Measurements from ENCODE around the gene BMP8A.

BMP8A gene

DNA sequence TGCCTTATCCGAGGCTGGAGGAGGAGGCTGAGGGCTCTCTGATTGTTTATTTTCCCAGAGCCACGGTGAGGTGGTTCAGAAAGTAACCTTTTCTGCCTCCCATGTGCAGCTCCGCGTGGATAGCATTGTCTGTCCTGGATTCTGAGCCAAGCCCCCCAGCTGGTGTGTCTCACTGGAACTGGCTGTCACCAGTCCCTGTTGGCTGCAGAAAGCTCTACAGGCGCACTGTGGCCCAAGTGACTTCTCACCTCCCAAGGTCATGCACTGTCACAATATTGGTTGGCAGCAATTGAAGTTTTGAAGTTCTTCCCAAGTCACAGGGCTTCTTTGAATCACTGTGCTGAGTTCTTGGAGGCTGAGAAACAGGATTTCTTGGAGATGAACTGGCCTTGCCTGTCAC is 8.2 kb downstream of the BMP8A start:
- TF ChIP-seq SIN3A (IDR thresholded peaks at IDR 0.05; ENCODE audit: borderline replicate concordance, insufficient read depth, low read length): no peak
- TF ChIP-seq, protein P1, sequence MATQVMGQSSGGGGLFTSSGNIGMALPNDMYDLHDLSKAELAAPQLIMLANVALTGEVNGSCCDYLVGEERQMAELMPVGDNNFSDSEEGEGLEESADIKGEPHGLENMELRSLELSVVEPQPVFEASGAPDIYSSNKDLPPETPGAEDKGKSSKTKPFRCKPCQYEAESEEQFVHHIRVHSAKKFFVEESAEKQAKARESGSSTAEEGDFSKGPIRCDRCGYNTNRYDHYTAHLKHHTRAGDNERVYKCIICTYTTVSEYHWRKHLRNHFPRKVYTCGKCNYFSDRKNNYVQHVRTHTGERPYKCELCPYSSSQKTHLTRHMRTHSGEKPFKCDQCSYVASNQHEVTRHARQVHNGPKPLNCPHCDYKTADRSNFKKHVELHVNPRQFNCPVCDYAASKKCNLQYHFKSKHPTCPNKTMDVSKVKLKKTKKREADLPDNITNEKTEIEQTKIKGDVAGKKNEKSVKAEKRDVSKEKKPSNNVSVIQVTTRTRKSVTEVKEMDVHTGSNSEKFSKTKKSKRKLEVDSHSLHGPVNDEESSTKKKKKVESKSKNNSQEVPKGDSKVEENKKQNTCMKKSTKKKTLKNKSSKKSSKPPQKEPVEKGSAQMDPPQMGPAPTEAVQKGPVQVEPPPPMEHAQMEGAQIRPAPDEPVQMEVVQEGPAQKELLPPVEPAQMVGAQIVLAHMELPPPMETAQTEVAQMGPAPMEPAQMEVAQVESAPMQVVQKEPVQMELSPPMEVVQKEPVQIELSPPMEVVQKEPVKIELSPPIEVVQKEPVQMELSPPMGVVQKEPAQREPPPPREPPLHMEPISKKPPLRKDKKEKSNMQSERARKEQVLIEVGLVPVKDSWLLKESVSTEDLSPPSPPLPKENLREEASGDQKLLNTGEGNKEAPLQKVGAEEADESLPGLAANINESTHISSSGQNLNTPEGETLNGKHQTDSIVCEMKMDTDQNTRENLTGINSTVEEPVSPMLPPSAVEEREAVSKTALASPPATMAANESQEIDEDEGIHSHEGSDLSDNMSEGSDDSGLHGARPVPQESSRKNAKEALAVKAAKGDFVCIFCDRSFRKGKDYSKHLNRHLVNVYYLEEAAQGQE (IDR thresholded peaks at IDR 0.05; ENCODE audit: insufficient read depth in 1 of 2, low read depth in 2 of 2, low read length in 2 of 2): no peak
- no peak for TF ChIP-seq TAF1 (IDR thresholded peaks at IDR 0.05; ENCODE audit: borderline replicate concordance, insufficient read depth, low read length)
- no peak for TF ChIP-seq FOXP2 (optimal IDR thresholded peaks at IDR 0.05; ENCODE audit: borderline replicate concordance, extremely low read depth, extremely low read length, insufficient read depth)
- TF ChIP-seq POLR2AphosphoS5 (IDR thresholded peaks at IDR 0.05; ENCODE audit: low read depth, low read length): no peak

DNA sequence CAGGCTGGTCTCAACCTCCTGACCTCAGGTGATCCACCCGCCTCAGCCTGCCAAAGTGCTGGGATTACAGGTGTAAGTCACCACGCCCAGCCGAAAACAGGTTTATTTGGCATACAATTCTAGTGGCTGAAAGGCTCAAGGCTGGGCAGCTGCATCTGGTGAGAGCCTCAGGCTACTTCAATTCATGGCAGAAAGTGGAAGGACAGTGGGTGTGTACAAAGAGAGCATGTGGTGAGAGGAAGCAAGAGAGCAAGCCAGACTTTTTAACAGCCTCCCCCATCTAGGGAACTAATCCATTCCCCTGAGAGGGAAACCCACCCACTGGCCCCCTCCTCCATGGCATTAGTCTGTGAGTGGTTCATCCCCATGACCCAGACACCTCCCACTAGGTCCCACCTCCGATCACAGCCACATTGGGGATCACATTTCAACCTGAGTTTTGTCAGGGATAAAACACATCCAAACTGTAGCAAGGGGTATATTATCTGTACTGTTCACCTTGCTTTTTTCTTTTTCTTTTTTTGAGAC is 9.5 kb downstream of the BMP8A start:
- no peak for TF ChIP-seq TAF1 (IDR thresholded peaks at IDR 0.05; ENCODE audit: borderline replicate concordance, insufficient read depth, low read length)
- TF ChIP-seq, protein P1 (IDR thresholded peaks at IDR 0.05; ENCODE audit: insufficient read depth in 1 of 2, low read depth in 2 of 2, low read length in 2 of 2): no peak
- no peak for TF ChIP-seq FOXP2 (optimal IDR thresholded peaks at IDR 0.05; ENCODE audit: borderline replicate concordance, extremely low read depth, extremely low read length, insufficient read depth)
- TF ChIP-seq POLR2AphosphoS5 (IDR thresholded peaks at IDR 0.05; ENCODE audit: low read depth, low read length): no peak
- no peak for TF ChIP-seq SIN3A (IDR thresholded peaks at IDR 0.05; ENCODE audit: borderline replicate concordance, insufficient read depth, low read length)

DNA sequence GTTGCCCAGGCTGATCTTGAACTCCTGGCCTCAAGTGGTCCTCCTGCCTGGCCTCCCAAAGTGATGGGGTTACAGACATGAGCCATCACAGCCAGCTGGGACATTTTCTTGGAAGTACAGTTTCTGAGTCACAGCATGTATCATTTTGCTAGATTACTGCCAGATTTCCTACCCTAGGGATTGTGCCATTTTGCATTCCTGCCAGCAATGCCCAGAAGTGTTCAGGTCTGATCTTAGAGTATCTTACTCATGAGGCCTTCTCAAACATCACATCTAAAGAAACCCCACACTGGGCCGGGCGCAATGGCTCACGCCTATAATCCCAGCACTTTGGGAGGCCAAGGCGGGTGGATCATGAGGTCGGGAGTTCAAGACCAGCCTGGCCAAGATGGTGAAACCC is 10.2 kb downstream of the BMP8A start:
- TF ChIP-seq SIN3A (IDR thresholded peaks at IDR 0.05; ENCODE audit: borderline replicate concordance, insufficient read depth, low read length) (no peak), FOXP2 (optimal IDR thresholded peaks at IDR 0.05; ENCODE audit: borderline replicate concordance, extremely low read depth, extremely low read length, insufficient read depth) (no peak), POLR2AphosphoS5 (IDR thresholded peaks at IDR 0.05; ENCODE audit: low read depth, low read length) (no peak)
- TF ChIP-seq, protein P1 (IDR thresholded peaks at IDR 0.05; ENCODE audit: insufficient read depth in 1 of 2, low read depth in 2 of 2, low read length in 2 of 2): no peak

DNA sequence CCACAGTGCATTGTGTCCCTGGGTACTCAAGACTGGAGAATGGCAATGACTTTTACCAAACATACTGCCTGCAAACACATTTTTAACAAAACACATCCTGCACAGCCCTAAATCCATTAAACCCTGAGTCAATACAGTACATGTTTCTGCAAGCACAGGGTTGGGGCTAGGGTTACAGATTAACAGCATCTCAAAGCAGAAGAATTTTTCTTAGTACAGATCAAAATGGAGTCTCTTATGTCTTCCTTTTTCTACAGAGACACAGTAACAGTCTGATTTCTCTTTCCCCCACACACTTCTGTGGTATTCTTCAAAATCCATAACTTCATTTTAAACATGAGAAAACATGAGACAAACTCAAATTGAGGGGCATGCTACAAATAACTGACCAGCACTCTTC is 13.9 kb downstream of the BMP8A start:
- TF ChIP-seq FOXP2 (optimal IDR thresholded peaks at IDR 0.05; ENCODE audit: borderline replicate concordance, extremely low read depth, extremely low read length, insufficient read depth) (no peak), SIN3A (IDR thresholded peaks at IDR 0.05; ENCODE audit: borderline replicate concordance, insufficient read depth, low read length) (no peak), TAF1 (IDR thresholded peaks at IDR 0.05; ENCODE audit: borderline replicate concordance, insufficient read depth, low read length) (no peak), POLR2AphosphoS5 (IDR thresholded peaks at IDR 0.05; ENCODE audit: low read depth, low read length) (no peak)
- TF ChIP-seq, protein P1 (IDR thresholded peaks at IDR 0.05; ENCODE audit: insufficient read depth in 1 of 2, low read depth in 2 of 2, low read length in 2 of 2): no peak
